Naive B cell (primary cell): ENCODE results near the gene LOX. TPM values are rescaled to one million over a fixed set of nuclear protein-coding genes. Genes with fewer than 3 reads are reported as not detected.

Source experiments
- ATAC-seq, 2 donors: fragments of 150-1000 bp; cut with Tn5 transposase; 2 replicates each; pipeline ENCODE4 v1.10.0; 2021; ENCODE audit warnings: low read depth in 2 of 2, mild to moderate bottlenecking in 2 of 2, moderate library complexity in 2 of 2
- DNase-seq: peaks from one replicate; pipeline ENCODE4 v3.0.0; 2022
- H3K27ac Mint-ChIP-seq, 6 donors: one replicate each; pipeline ENCODE4 v1.8.0; 2020 to 2022; ENCODE audit warnings: mild to moderate bottlenecking in 6 of 6, mixed read lengths in 6 of 6, moderate library complexity in 5 of 6, inconsistent platforms in 2 of 6
- H3K27me3 Mint-ChIP-seq, 3 donors: one replicate each; pipeline ENCODE4 v1.8.0; 2021 to 2022; ENCODE audit warnings: mixed read lengths in 3 of 3, mild to moderate bottlenecking in 1 of 3
- H3K36me3 Mint-ChIP-seq, 2 donors: one replicate each; pipeline ENCODE4 v1.8.0; 2020 to 2022; ENCODE audit warnings: mixed read lengths in 2 of 2, inconsistent platforms in 1 of 2, mild to moderate bottlenecking in 1 of 2
- H3K4me1 Mint-ChIP-seq, 3 donors: one replicate each; pipeline ENCODE4 v1.8.0; 2020 to 2022; ENCODE audit warnings: mixed read lengths in 3 of 3, inconsistent platforms in 1 of 3, mild to moderate bottlenecking in 1 of 3, moderate library complexity in 1 of 3
- H3K4me3 Mint-ChIP-seq, 8 donors: one replicate each; pipeline ENCODE4 v1.8.0; 2020 to 2022; ENCODE audit warnings: mild to moderate bottlenecking in 8 of 8, mixed read lengths in 8 of 8, moderate library complexity in 8 of 8, inconsistent platforms in 2 of 8
- H3K9me3 Mint-ChIP-seq, 7 donors: one replicate each; pipeline ENCODE4 v1.8.0; 2020 to 2022; ENCODE audit warnings: mixed read lengths in 7 of 7, mild to moderate bottlenecking in 5 of 7, inconsistent platforms in 2 of 7, moderate library complexity in 1 of 7
- polyA plus RNA-seq, 6 donors: library from polyadenylated mRNA; unstranded; fragments of 300-500 nt; fragmentation: Illumina TruSeq; gene quantifications; one replicate each; pipeline ENCODE4 v1.2.3, GENCODE V29; 2021; ENCODE audit warnings: low read depth in 6 of 6

Gene LOX
- polyA plus RNA-seq, 6 donors from 2014 or later: 0.17 to 0.36 TPM; not detected in 4

GRCh38 chr5:122089096-122090013 lies 11.3 kb upstream of the LOX start:
- no peaks in the 10 kb centered on the region for H3K4me1 Mint-ChIP-seq
- ATAC-seq (no peak), DNase-seq (no peak)
- peaks cover 0 to 7% (median 0%) of the 10 kb centered on the region in 3 donors for H3K27me3 Mint-ChIP-seq
- no peaks in the 10 kb centered on the region for H3K36me3 Mint-ChIP-seq
- no peaks in the 10 kb centered on the region for H3K9me3 Mint-ChIP-seq
- H3K4me3 Mint-ChIP-seq: no peak overlapping the region
- H3K27ac Mint-ChIP-seq: no peak overlapping the region

- DNase-seq (no peak), ATAC-seq (no peak)
- peaks cover 6 to 23% (median 20%) of the 10 kb centered on the region in 3 donors for H3K27me3 Mint-ChIP-seq
- no peaks in the 10 kb centered on the region for H3K36me3 Mint-ChIP-seq
- no peaks in the 10 kb centered on the region for H3K4me1 Mint-ChIP-seq
- no peak overlapping the region for H3K27ac Mint-ChIP-seq
- no peaks in the 10 kb centered on the region for H3K9me3 Mint-ChIP-seq
- no peak overlapping the region for H3K4me3 Mint-ChIP-seq
Observed at GRCh38 chr5:122085041-122085440, 7.0 kb upstream of the LOX start.

- no peak for ATAC-seq
- H3K4me1 Mint-ChIP-seq: peaks cover 0 to 1% (median 1%) of the 10 kb centered on the region in 3 donors
- H3K27me3 Mint-ChIP-seq: peaks cover 22 to 36% (median 26%) of the 10 kb centered on the region in 3 donors
- H3K9me3 Mint-ChIP-seq: peaks cover 0 to 2% (median 0%) of the 10 kb centered on the region in 7 donors
- no peak for DNase-seq
- no peak overlapping the region for H3K4me3 Mint-ChIP-seq
- no peak overlapping the region for H3K27ac Mint-ChIP-seq
- H3K36me3 Mint-ChIP-seq: no peaks in the 10 kb centered on the region
Observed at GRCh38 chr5:122083535-122083934, 5.5 kb upstream of the LOX start.

- H3K27ac Mint-ChIP-seq: no peak overlapping the region
- H3K36me3 Mint-ChIP-seq: no peaks in the 10 kb centered on the region
- peaks cover 38 to 54% (median 39%) of the 10 kb centered on the region in 3 donors for H3K27me3 Mint-ChIP-seq
- peaks cover 0 to 2% (median 0%) of the 10 kb centered on the region in 7 donors for H3K9me3 Mint-ChIP-seq
- peaks cover 14 to 21% (median 17%) of the 10 kb centered on the region in 3 donors for H3K4me1 Mint-ChIP-seq
- no peak for DNase-seq
- H3K4me3 Mint-ChIP-seq: no peak overlapping the region
- no peak for ATAC-seq
Observed at GRCh38 chr5:122081541-122081940, 3.5 kb upstream of the LOX start.

- peak in 1 of 2 donors; percentile 6 for ATAC-seq
- Mint-ChIP-seq H3K36me3 (no peaks in the 10 kb centered on the region), H3K27ac (peak overlapping the region in 1 of 6 donors; percentile 63), H3K27me3 (peaks cover 43 to 64% (median 53%) of the 10 kb centered on the region in 3 donors), H3K4me3 (peak overlapping the region; percentile 42 to 83 (median 73)), H3K4me1 (peaks cover 14 to 21% (median 20%) of the 10 kb centered on the region in 3 donors), H3K9me3 (peaks cover 0 to 2% (median 0%) of the 10 kb centered on the region in 7 donors)
- DNase-seq: no peak
Observed at GRCh38 chr5:122077366-122078115, 518 bp downstream of the LOX start.

GRCh38 chr5:122076669-122077365 lies 1.2 kb downstream of the LOX start:
- no peak for DNase-seq
- H3K27me3 Mint-ChIP-seq: peaks cover 43 to 64% (median 46%) of the 10 kb centered on the region in 3 donors
- peaks cover 14 to 21% (median 20%) of the 10 kb centered on the region in 3 donors for H3K4me1 Mint-ChIP-seq
- peak overlapping the region in 2 of 6 donors; percentile 62 to 63 for H3K27ac Mint-ChIP-seq
- H3K36me3 Mint-ChIP-seq: no peaks in the 10 kb centered on the region
- peak; percentile 27 to 32 for ATAC-seq
- H3K4me3 Mint-ChIP-seq: peak overlapping the region; percentile 42 to 83 (median 72)
- peaks cover 0 to 2% (median 0%) of the 10 kb centered on the region in 7 donors for H3K9me3 Mint-ChIP-seq

- peaks cover 0 to 2% (median 0%) of the 10 kb centered on the region in 7 donors for H3K9me3 Mint-ChIP-seq
- ATAC-seq: no peak
- no peak overlapping the region for H3K4me3 Mint-ChIP-seq
- H3K27me3 Mint-ChIP-seq: peaks cover 41 to 59% (median 43%) of the 10 kb centered on the region in 3 donors
- no peak for DNase-seq
- H3K27ac Mint-ChIP-seq: no peak overlapping the region
- H3K36me3 Mint-ChIP-seq: no peaks in the 10 kb centered on the region
- H3K4me1 Mint-ChIP-seq: peaks cover 14 to 21% (median 20%) of the 10 kb centered on the region in 3 donors
Observed at GRCh38 chr5:122076050-122076461, 2.0 kb downstream of the LOX start.

GRCh38 chr5:122073864-122074263 lies 4.2 kb downstream of the LOX start:
- no peak for ATAC-seq
- Mint-ChIP-seq H3K4me3 (no peak overlapping the region), H3K36me3 (no peaks in the 10 kb centered on the region), H3K27ac (no peak overlapping the region), H3K27me3 (peaks cover 23 to 44% (median 25%) of the 10 kb centered on the region in 3 donors), H3K9me3 (peaks cover 0 to 2% (median 0%) of the 10 kb centered on the region in 7 donors), H3K4me1 (peaks cover 14 to 21% (median 20%) of the 10 kb centered on the region in 3 donors)
- DNase-seq: no peak

- Mint-ChIP-seq H3K4me1 (peaks cover 10 to 15% (median 14%) of the 10 kb centered on the region in 3 donors), H3K27me3 (peaks cover 16 to 35% (median 17%) of the 10 kb centered on the region in 3 donors), H3K27ac (no peak overlapping the region), H3K4me3 (no peak overlapping the region), H3K9me3 (no peaks in the 10 kb centered on the region), H3K36me3 (no peaks in the 10 kb centered on the region)
- ATAC-seq (no peak), DNase-seq (no peak)
Observed at GRCh38 chr5:122073018-122073417, 5.0 kb downstream of the LOX start.

GRCh38 chr5:122067390-122067789 lies 10.7 kb downstream of the LOX start:
- Mint-ChIP-seq H3K4me1 (no peaks in the 10 kb centered on the region), H3K27ac (peak overlapping the region in 1 of 6 donors; percentile 11), H3K9me3 (no peaks in the 10 kb centered on the region), H3K36me3 (no peaks in the 10 kb centered on the region), H3K4me3 (no peak overlapping the region), H3K27me3 (no peaks in the 10 kb centered on the region)
- ATAC-seq (no peak), DNase-seq (no peak)

- Mint-ChIP-seq H3K27me3 (no peaks in the 10 kb centered on the region), H3K4me1 (no peaks in the 10 kb centered on the region), H3K4me3 (no peak overlapping the region), H3K9me3 (no peaks in the 10 kb centered on the region), H3K36me3 (no peaks in the 10 kb centered on the region), H3K27ac (no peak overlapping the region)
- ATAC-seq (no peak), DNase-seq (no peak)
Observed at GRCh38 chr5:122064992-122065391, 13.1 kb downstream of the LOX start.

GRCh38 chr5:122063836-122064235 lies 14.2 kb downstream of the LOX start:
- Mint-ChIP-seq H3K4me3 (no peak overlapping the region), H3K9me3 (no peaks in the 10 kb centered on the region), H3K27ac (no peak overlapping the region), H3K4me1 (no peaks in the 10 kb centered on the region), H3K36me3 (no peaks in the 10 kb centered on the region), H3K27me3 (no peaks in the 10 kb centered on the region)
- DNase-seq: no peak
- no peak for ATAC-seq

- Mint-ChIP-seq H3K4me1 (no peaks in the 10 kb centered on the region), H3K27me3 (no peaks in the 10 kb centered on the region), H3K27ac (no peak overlapping the region), H3K4me3 (no peak overlapping the region), H3K36me3 (peaks cover 0 to 2% of the 10 kb centered on the region in 2 donors), H3K9me3 (no peaks in the 10 kb centered on the region)
- ATAC-seq (no peak), DNase-seq (no peak)
Observed at GRCh38 chr5:122062205-122062604, 15.9 kb downstream of the LOX start.
